ENCODE data around the gene PTPRCAP.

DNA sequence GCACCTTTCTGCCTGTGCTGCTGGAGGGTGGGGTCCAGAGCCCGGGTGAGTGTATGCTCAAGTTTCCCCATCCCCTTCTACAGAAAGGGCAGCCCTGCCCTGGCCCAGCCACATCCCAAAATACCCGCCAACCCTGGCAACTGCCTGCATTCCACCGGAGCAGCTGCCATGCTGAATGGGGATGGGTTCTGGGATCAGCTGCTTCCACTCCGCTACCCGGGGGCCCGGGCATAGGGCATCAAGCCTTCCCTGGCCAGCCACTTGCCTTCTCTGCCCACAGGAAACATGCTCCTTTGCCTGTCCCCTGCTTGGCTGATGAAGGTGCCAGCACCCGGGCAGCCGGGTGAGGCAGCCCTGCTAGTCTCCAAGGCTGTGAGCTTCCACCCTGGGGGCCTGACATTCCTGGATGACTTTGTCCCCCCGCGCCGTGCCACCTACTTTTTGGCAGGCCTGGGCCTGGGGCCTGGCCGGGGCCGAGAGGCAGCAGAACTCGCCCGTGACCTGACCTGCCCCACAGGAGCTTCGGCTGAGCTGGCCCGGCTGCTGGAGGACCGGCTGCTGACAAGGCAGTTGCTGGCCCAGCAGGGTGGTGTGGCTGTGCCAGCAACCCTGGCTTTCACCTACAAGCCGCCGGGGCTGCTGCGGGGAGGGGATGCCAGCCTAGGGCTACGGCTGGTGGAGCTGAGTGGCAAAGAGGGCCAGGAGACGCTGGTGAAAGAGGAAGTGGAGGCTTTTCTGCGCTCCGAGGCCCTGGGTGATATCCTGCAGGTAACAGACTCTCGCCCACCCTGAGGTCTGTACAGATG is 18.8 kb downstream of the PTPRCAP start:
- TF ChIP-seq, protein P1, sequence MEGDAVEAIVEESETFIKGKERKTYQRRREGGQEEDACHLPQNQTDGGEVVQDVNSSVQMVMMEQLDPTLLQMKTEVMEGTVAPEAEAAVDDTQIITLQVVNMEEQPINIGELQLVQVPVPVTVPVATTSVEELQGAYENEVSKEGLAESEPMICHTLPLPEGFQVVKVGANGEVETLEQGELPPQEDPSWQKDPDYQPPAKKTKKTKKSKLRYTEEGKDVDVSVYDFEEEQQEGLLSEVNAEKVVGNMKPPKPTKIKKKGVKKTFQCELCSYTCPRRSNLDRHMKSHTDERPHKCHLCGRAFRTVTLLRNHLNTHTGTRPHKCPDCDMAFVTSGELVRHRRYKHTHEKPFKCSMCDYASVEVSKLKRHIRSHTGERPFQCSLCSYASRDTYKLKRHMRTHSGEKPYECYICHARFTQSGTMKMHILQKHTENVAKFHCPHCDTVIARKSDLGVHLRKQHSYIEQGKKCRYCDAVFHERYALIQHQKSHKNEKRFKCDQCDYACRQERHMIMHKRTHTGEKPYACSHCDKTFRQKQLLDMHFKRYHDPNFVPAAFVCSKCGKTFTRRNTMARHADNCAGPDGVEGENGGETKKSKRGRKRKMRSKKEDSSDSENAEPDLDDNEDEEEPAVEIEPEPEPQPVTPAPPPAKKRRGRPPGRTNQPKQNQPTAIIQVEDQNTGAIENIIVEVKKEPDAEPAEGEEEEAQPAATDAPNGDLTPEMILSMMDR (IDR thresholded peaks at IDR 0.05), result no peak
- TF ChIP-seq POLR2A (IDR thresholded peaks at IDR 0.05), result no peak
